Measurements from ENCODE around the gene ZNF407. TPM values are rescaled to one million over a fixed set of nuclear protein-coding genes. Genes with fewer than 3 reads are reported as not detected.
"Not testable (repeated sequence)": the region's sequence is repeated elsewhere in the genome, so short reads cannot be mapped to it uniquely, and the experiment has no call there.

The ZNF407 gene
- total and polyA plus RNA-seq, 3 donors from 2014 or later, result 10.9 to 35.9 (median 30.8) TPM

- no peaks in the 10 kb centered on the region for H3K9me3 ChIP-seq
- DNase-seq, result peak; percentile 63
- no peaks in the 10 kb centered on the region for H3K4me1 ChIP-seq
- 46 to 85% methylated on average over 6 to 7 of the region's 7 CpGs for WGBS, 2 donors
- TF ChIP-seq POLR2A (IDR thresholded peaks at IDR 0.05) (no peak), CTCF (IDR thresholded peaks at IDR 0.05) (peak in 2 of 3 experiments; percentile 29 to 35)
- no peaks in the 10 kb centered on the region for H3K36me3 ChIP-seq (ENCODE audit: low read depth, missing control alignments)
- H3K27me3 ChIP-seq, result no peaks in the 10 kb centered on the region
- H3K27ac ChIP-seq, result no peak overlapping the region
- H3K4me3 ChIP-seq, result no peak overlapping the region
- intact Hi-C loops (cut with DNase I; ENCODE audit: low total_unique reads), result no loop called here
These were observed 366.3 kb downstream of the ZNF407 start for GRCh38 chr18:74963820-74964446.

- Histone ChIP-seq H3K4me1 (no peaks in the 10 kb centered on the region), H3K9me3 (no peaks in the 10 kb centered on the region), H3K4me3 (no peak overlapping the region), H3K36me3 (ENCODE audit: low read depth, missing control alignments) (no peaks in the 10 kb centered on the region), H3K27ac (no peak overlapping the region), H3K27me3 (no peaks in the 10 kb centered on the region)
- no peak for TF ChIP-seq CTCF (IDR thresholded peaks at IDR 0.05)
- TF ChIP-seq POLR2A (IDR thresholded peaks at IDR 0.05), result no peak
- intact Hi-C loops (cut with DNase I; ENCODE audit: low total_unique reads), result no loop called here
- WGBS, 2 donors, result 97 to 98% methylated on average over 1 of the region's 1 CpG
- no peak for DNase-seq
These were observed 368.0 kb downstream of the ZNF407 start for GRCh38 chr18:74965682-74966081.

DNA sequence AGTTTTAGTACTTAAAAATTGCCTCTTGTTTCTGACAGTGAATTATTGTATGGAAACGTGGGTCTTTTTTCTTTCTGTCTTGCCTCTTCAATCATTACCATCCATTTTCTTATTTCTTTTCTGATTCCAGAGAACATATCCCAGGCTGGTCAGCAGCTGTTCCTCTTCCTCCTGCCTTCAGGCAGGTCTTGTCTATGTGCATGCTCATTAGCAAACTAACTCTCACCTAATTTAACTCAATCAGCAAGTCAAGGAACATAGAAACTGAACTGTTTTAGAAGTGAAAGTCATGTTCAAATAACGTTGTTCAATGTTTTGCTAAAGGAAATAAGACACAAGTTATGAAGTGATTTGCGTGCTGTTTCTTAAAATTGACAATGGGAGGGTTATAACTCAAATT is 369.8 kb downstream of the ZNF407 start:
- no peaks in the 10 kb centered on the region for H3K4me1 ChIP-seq
- H3K27ac ChIP-seq, result no peak overlapping the region
- 84 to 91% methylated on average over 3 of the region's 3 CpGs for WGBS, 2 donors
- no peak overlapping the region for H3K4me3 ChIP-seq
- intact Hi-C loops (cut with DNase I; ENCODE audit: low total_unique reads), result no loop called here
- H3K27me3 ChIP-seq, result no peaks in the 10 kb centered on the region
- H3K9me3 ChIP-seq, result no peaks in the 10 kb centered on the region
- TF ChIP-seq CTCF (IDR thresholded peaks at IDR 0.05), result no peak
- TF ChIP-seq POLR2A (IDR thresholded peaks at IDR 0.05), result no peak
- no peaks in the 10 kb centered on the region for H3K36me3 ChIP-seq (ENCODE audit: low read depth, missing control alignments)
- DNase-seq, result no peak

GRCh38 chr18:74967979-74968378 is 370.3 kb downstream of the ZNF407 start:
- WGBS, 2 donors, result 90 to 94% methylated on average over 2 of the region's 2 CpGs
- intact Hi-C loops (cut with DNase I; ENCODE audit: low total_unique reads), result no loop called here
- H3K27ac ChIP-seq, result no peak overlapping the region
- no peaks in the 10 kb centered on the region for H3K27me3 ChIP-seq
- H3K4me1 ChIP-seq, result no peaks in the 10 kb centered on the region
- TF ChIP-seq POLR2A (IDR thresholded peaks at IDR 0.05) (no peak), CTCF (IDR thresholded peaks at IDR 0.05) (no peak)
- H3K9me3 ChIP-seq, result no peaks in the 10 kb centered on the region
- H3K36me3 ChIP-seq (ENCODE audit: low read depth, missing control alignments), result no peaks in the 10 kb centered on the region
- no peak overlapping the region for H3K4me3 ChIP-seq
- DNase-seq, result no peak

- H3K9me3 ChIP-seq; H3K36me3 ChIP-seq (ENCODE audit: low read depth, missing control alignments); H3K4me1 ChIP-seq; DNase-seq; intact Hi-C loops (cut with DNase I; ENCODE audit: low total_unique reads); H3K27ac ChIP-seq; H3K4me3 ChIP-seq; H3K27me3 ChIP-seq: not testable (repeated sequence)
- WGBS, 2 donors, result 62 to 79% methylated on average over 4 of the region's 4 CpGs
These were observed 373.7 kb downstream of the ZNF407 start for GRCh38 chr18:74971358-74971757.

GRCh38 chr18:74971776-74972175 is 374.1 kb downstream of the ZNF407 start:
- DNase-seq; intact Hi-C loops (cut with DNase I; ENCODE audit: low total_unique reads); H3K36me3 ChIP-seq (ENCODE audit: low read depth, missing control alignments); H3K4me1 ChIP-seq; H3K27ac ChIP-seq; H3K4me3 ChIP-seq; H3K27me3 ChIP-seq; H3K9me3 ChIP-seq: not testable (repeated sequence)
- 50 to 93% methylated on average over 2 of the region's 2 CpGs for WGBS, 2 donors

Data from testis (tissue), 3 donors.